K562 (cell line): ENCODE results near the gene SPHK2. TPM values are rescaled to one million over a fixed set of nuclear protein-coding genes. Genes with fewer than 3 reads are reported as not detected.

Source experiments
- ATAC-seq: fragments of 200-7000 bp; cut with Tn5 transposase; 3 replicates; pipeline ENCODE4 v1.9.1; 2020; ENCODE audit warnings: moderate library complexity
- BruUV-seq: library from RNA; stranded (reverse); fragments of 400-500 nt; replicated peaks from 2 replicates; lab custom pipeline; 2021; lab: Mats Ljungman, UMichigan
- CTCF ChIA-PET: fragments of 300-600 bp; formaldehyde crosslinking; extraction: SDS; loops from one replicate; lab custom pipeline; 2021; ENCODE audit warnings: low intra/inter-chr PET ratio; lab: Yijun Ruan, JAX
- POLR2A ChIA-PET: fragments of 300-600, 350-650 bp; sonication (Branson Sonifier 250); formaldehyde crosslinking; extraction: SDS; loops from one replicate; lab custom pipeline; 2021; ENCODE audit warnings: antibody characterized with exemption, inconsistent platforms; lab: Yijun Ruan, JAX
- DNase-seq, 4 experiments: peaks; one replicate each; pipeline versions ENCODE4 v3.0.0 to v3.0.0-alpha.2; 2011 to 2018; ENCODE audit warnings: low spot score in 3 of 4, mixed read lengths in 3 of 4; ENCODE audit errors: extremely low read depth in 1 of 4
- FAIRE-seq: peaks from 2 replicates; lab custom pipeline; 2011; peaks lifted over from hg19 to GRCh38; lab: Jason Lieb, UNC
- H2AFZ ChIP-seq: 2 replicates; pipeline ENCODE4 v1.6.0; 2011; ENCODE audit warnings: low read depth, low read length, control low read depth, inconsistent platforms
- H3K27ac ChIP-seq: fragments of 200-600 bp; 3 replicates; pipeline ENCODE4 v1.8.0; 2011; ENCODE audit warnings: low read depth, mild to moderate bottlenecking, control low read depth, inconsistent platforms, low read length, moderate library complexity, mixed read lengths; ENCODE audit errors: extremely low read depth
- H3K27me3 ChIP-seq, 2 experiments: fragments of 300-600 bp in 1 of 2; 2 replicates in 1 of 2; 3 replicates in 1 of 2; pipeline versions ENCODE4 v1.6.0 to v1.8.0; 2011; ENCODE audit warnings: inconsistent platforms in 2 of 2, low read length in 2 of 2, mild to moderate bottlenecking in 1 of 2, mixed read lengths in 1 of 2, moderate library complexity in 1 of 2; ENCODE audit not compliant: control insufficient read depth in 2 of 2, insufficient read depth in 2 of 2
- H3K36me3 ChIP-seq: fragments of 300-600 bp; 3 replicates; pipeline ENCODE4 v1.8.0; 2011; ENCODE audit warnings: mild to moderate bottlenecking, low read length, inconsistent platforms; ENCODE audit not compliant: control insufficient read depth, insufficient read depth
- H3K4me1 ChIP-seq, 2 experiments: fragments of 200-600 bp in 1 of 2; replicated peaks in 1 of 2; 2 replicates in 1 of 2; 3 replicates in 1 of 2; pipeline versions ENCODE4 v1.5.1 to v1.8.0; 2011; ENCODE audit warnings: inconsistent platforms in 2 of 2, low read length in 2 of 2, mild to moderate bottlenecking in 1 of 2, mixed read lengths in 1 of 2, moderate library complexity in 1 of 2; ENCODE audit not compliant: control insufficient read depth in 2 of 2, insufficient read depth in 2 of 2
- H3K4me2 ChIP-seq: 2 replicates; pipeline ENCODE4 v1.6.1; 2011; ENCODE audit warnings: low read length, control low read depth, inconsistent platforms, mixed read lengths; ENCODE audit not compliant: insufficient read depth
- H3K4me3 ChIP-seq: fragments of 200-600 bp; sonication (generic), shearing (Covaris generic); 2 replicates; pipeline ENCODE4 v1.5.1; 2016; ENCODE audit warnings: control low read depth, inconsistent platforms
- H3K79me2 ChIP-seq: fragments of 200-600 bp; 3 replicates; pipeline ENCODE4 v1.8.0; 2011; ENCODE audit warnings: low read length, inconsistent platforms; ENCODE audit not compliant: control insufficient read depth, insufficient read depth
- H3K9ac ChIP-seq, 2 experiments: 2 replicates each; pipeline versions ENCODE4 v1.6.0 to v1.6.1; 2011; ENCODE audit warnings: low read depth in 2 of 2, low read length in 2 of 2, control low read depth in 1 of 2, inconsistent platforms in 1 of 2, mild to moderate bottlenecking in 1 of 2, mixed read lengths in 1 of 2; ENCODE audit not compliant: insufficient read depth in 1 of 2
- H3K9me1 ChIP-seq: one replicate; pipeline ENCODE4 v1.6.0; 2011; ENCODE audit warnings: inconsistent platforms, mild to moderate bottlenecking, low read length, moderate library complexity; ENCODE audit not compliant: control insufficient read depth, insufficient read depth
- H3K9me3 ChIP-seq: replicated peaks from 2 replicates; pipeline ENCODE4 v1.5.1; 2011; ENCODE audit warnings: low read depth, low read length, inconsistent platforms; ENCODE audit not compliant: control insufficient read depth, insufficient read depth
- H4K20me1 ChIP-seq: replicated peaks from 2 replicates; pipeline ENCODE4 v1.6.1; 2011; ENCODE audit warnings: low read length, inconsistent platforms, mixed read lengths; ENCODE audit not compliant: control insufficient read depth, insufficient read depth
- C11orf30 ChIP-seq: fragments of 450-650 bp; IDR thresholded peaks from 2 replicates; pipeline ENCODE4 v1.6.1; 2016; ENCODE audit warnings: low read depth, mild to moderate bottlenecking
- ETV5 ChIP-seq: sonication (generic); formaldehyde crosslinking; IDR thresholded peaks from 2 replicates; pipeline ENCODE4 v1.4.0; 2020; ENCODE audit warnings: low read depth, mild to moderate bottlenecking, missing genetic modification reagents
- FOXA3 ChIP-seq, 2 experiments: fragments of 450-650 bp in 1 of 2; sonication (generic) in 1 of 2; formaldehyde crosslinking; IDR thresholded peaks in 1 of 2; conservative IDR thresholded peaks in 1 of 2; 2 replicates each; pipeline versions ENCODE4 v1.4.0 to v1.8.0; 2020 to 2022; ENCODE audit warnings: mild to moderate bottlenecking in 2 of 2, missing genetic modification reagents in 1 of 2
- HDAC6 ChIP-seq: IDR thresholded peaks from 2 replicates; pipeline ENCODE4 v1.6.1; 2012; ENCODE audit warnings: low read depth, mild to moderate bottlenecking, control low read depth, inconsistent platforms, low read length, moderate library complexity
- HNRNPUL1 ChIP-seq: fragments of 200-400 bp; formaldehyde crosslinking; IDR thresholded peaks from 2 replicates; pipeline ENCODE4 v1.6.1; 2017; ENCODE audit warnings: low read length
- MTA1 ChIP-seq: fragments of 450-650 bp; IDR thresholded peaks from 2 replicates; pipeline ENCODE4 v1.6.1; 2017; ENCODE audit warnings: borderline replicate concordance
- MYC ChIP-seq, 2 experiments: fragments of 250-450 bp in 1 of 2; sonication (Bioruptor Pico) in 1 of 2; IDR thresholded peaks; 2 replicates each; pipeline versions ENCODE4 v1.5.1 to v1.6.1; 2012 to 2021; ENCODE audit warnings: low read depth in 2 of 2, borderline replicate concordance in 1 of 2, improper control_type of control experiment in 1 of 2, low read length in 1 of 2, mild to moderate bottlenecking in 1 of 2, moderate library complexity in 1 of 2
- MYNN ChIP-seq, 2 experiments: sonication (generic); formaldehyde crosslinking in 1 of 2; IDR thresholded peaks; 2 replicates each; pipeline versions ENCODE4 v1.5.0 to v1.6.1; 2016 to 2020; ENCODE audit warnings: antibody characterized with exemption in 1 of 2, missing genetic modification reagents in 1 of 2
- NCOA4 ChIP-seq: fragments of 450-650 bp; IDR thresholded peaks from 2 replicates; pipeline ENCODE4 v1.6.1; 2018; ENCODE audit warnings: mild to moderate bottlenecking; ENCODE audit not compliant: partially characterized antibody
- POLR2AphosphoS2 ChIP-seq: IDR thresholded peaks from 2 replicates; pipeline ENCODE4 v1.6.1; 2012; ENCODE audit warnings: low read length, improper control_type of control experiment
- RBBP5 ChIP-seq: fragments of 200-600 bp; sonication (generic); IDR thresholded peaks from 2 replicates; pipeline ENCODE4 v1.6.1; 2012; ENCODE audit warnings: borderline replicate concordance, mild to moderate bottlenecking, low read length, control low read depth, inconsistent platforms; ENCODE audit not compliant: insufficient read depth, poor library complexity, severe bottlenecking
- RBFOX2 ChIP-seq: fragments of 200-400 bp; formaldehyde crosslinking; IDR thresholded peaks from 2 replicates; pipeline ENCODE4 v1.6.1; 2017; ENCODE audit warnings: low read depth, mild to moderate bottlenecking, low read length, moderate library complexity
- SMAD3 ChIP-seq: fragments of 450-650 bp; formaldehyde crosslinking; conservative IDR thresholded peaks from 2 replicates; pipeline ENCODE4 v1.4.0; 2020; ENCODE audit warnings: mild to moderate bottlenecking
- TSHZ1 ChIP-seq: fragments of 250-450 bp; sonication (Bioruptor Pico); IDR thresholded peaks from 2 replicates; pipeline ENCODE4 v1.4.0; 2020; ENCODE audit warnings: mild to moderate bottlenecking, moderate library complexity
- ZBTB7A ChIP-seq: IDR thresholded peaks from 2 replicates; pipeline ENCODE4 v1.6.1; 2011; ENCODE audit warnings: low read depth, mild to moderate bottlenecking, low read length, moderate library complexity, borderline replicate concordance; ENCODE audit not compliant: control insufficient read depth
- ZNF639 ChIP-seq, 2 experiments: fragments of 200-800 bp in 1 of 2; sonication (Bioruptor generic) in 1 of 2; sonication (generic) in 1 of 2; formaldehyde crosslinking in 1 of 2; IDR thresholded peaks in 1 of 2; conservative IDR thresholded peaks in 1 of 2; 2 replicates each; pipeline versions ENCODE4 v1.5.0 to v1.6.1; 2016 to 2020; ENCODE audit warnings: missing compliant biosample characterization in 1 of 2, missing genetic modification characterization in 1 of 2, missing genetic modification reagents in 1 of 2
- WGBS: fragments of 100-300 bp; shearing (Covaris generic); methylation state at CpG from one replicate; pipeline ENCODE4 v1.1.6; 2016; ENCODE audit warnings: low coverage, mixed read lengths; ENCODE audit not compliant: insufficient coverage; ENCODE audit errors: missing lambda C conversion rate; 5-methylcytosine and 5-hydroxymethylcytosine counted together
- in situ Hi-C: fragments of 300-500 bp; cut with MboI; formaldehyde crosslinking; loops from 4 replicates; pipeline ENCODE4 v1.15.0; 2018; ENCODE audit warnings: inconsistent platforms, mixed read lengths
- intact Hi-C: fragments of 100-400 bp; cut with micrococcal nuclease; formaldehyde crosslinking; loops from 2 replicates; pipeline ENCODE4 v1.14.2; 2022
- polyA plus RNA-seq, 8 experiments: library from polyadenylated mRNA; depleted of rRNA in 4 of 8; stranded (reverse) in 5 of 8; unstranded in 3 of 8; fragments of >200 nt; fragmentation: Nextera tagmentation in 2 of 8; fragmentation: Illumina TruSeq in 1 of 8; extraction: Ambion mirVana in 2 of 8; extraction: Trizol in 1 of 8; gene quantifications; 2 replicates each; pipeline versions ENCODE4 v1.2.1 to v1.2.3, GENCODE V29; 2011 to 2014; ENCODE audit warnings: inconsistent platforms in 1 of 8, missing spikeins in 1 of 8
- total RNA-seq, 7 experiments: library from RNA; depleted of rRNA in 6 of 7; stranded (reverse); fragments of >200 nt in 6 of 7; fragmentation: Illumina TruSeq in 2 of 7; extraction: Trizol in 2 of 7; gene quantifications; 2 replicates each; pipeline versions ENCODE4 v1.2.1 to v1.2.3, GENCODE V29; 2011 to 2021; ENCODE audit warnings: low replicate concordance in 1 of 7

SPHK2 gene
- total and polyA plus RNA-seq, 9 of the 15 experiments (the other 6 are each of a cell fraction or from before 2014, with no cell fraction given) = 0.10 to 15.2 (median 2.9) TPM

- peak overlapping the region; percentile 64 for H3K4me3 ChIP-seq
- ATAC-seq (no peak), DNase-seq (peak in 1 of 4 experiments; percentile 14), FAIRE-seq (no peak)
- POLR2A ChIA-PET = interaction anchor here (0.6 to 4.7 kb wide), 20 partner anchors 8 to 974 kb away, joined by 3 to 85 read pairs (median 4); partner anchors contain the start of gene SPACA4
- BruUV-seq = no TSS peak
- in situ Hi-C loops = no loop called here
- H3K36me3 ChIP-seq = peaks cover 38% of the 10 kb centered on the region; the same call in 2 of the 3 replicates
- H3K27ac ChIP-seq = no peak overlapping the region
- peaks cover 37% of the 10 kb centered on the region for H4K20me1 ChIP-seq
- no peaks in the 10 kb centered on the region for H3K9me3 ChIP-seq
- peak overlapping the region; percentile 91 for H3K4me2 ChIP-seq
- peak overlapping the region; percentile 94 for H3K9ac ChIP-seq
- H3K79me2 ChIP-seq = peaks cover 44% of the 10 kb centered on the region
- CTCF ChIA-PET = no interaction called here
- H3K9me1 ChIP-seq = peaks cover 11% of the 10 kb centered on the region
- WGBS = 62% methylated on average over 12 of the region's 12 CpGs
- intact Hi-C loops = no loop called here
- H3K4me1 ChIP-seq = peaks cover 30 to 60% of the 10 kb centered on the region in 2 experiments; a peak in 4 of 5 replicates
- no peaks in the 10 kb centered on the region for H3K27me3 ChIP-seq
- H2AFZ ChIP-seq = no peak overlapping the region
- TF ChIP-seq POLR2AphosphoS2 (no peak), FOXA3 (CRISPR knock-in tag; conservative IDR thresholded peaks at IDR 0.05 in 1 of 2, IDR thresholded peaks at IDR 0.05 in 1 of 2) (no peak), HNRNPUL1 (0 out of 2 replicates have a peak, but pooled peaks have one; percentile 54), TSHZ1 (no peak), ZBTB7A (no peak), HDAC6 (no peak), RBBP5 (no peak), MTA1 (no peak), C11orf30 (no peak), SMAD3 (CRISPR knock-in tag) (no peak), ZNF639 (CRISPR knock-in tag; conservative IDR thresholded peaks at IDR 0.05 in 1 of 2, IDR thresholded peaks at IDR 0.05 in 1 of 2) (no peak), ETV5 (CRISPR knock-in tag) (no peak), RBFOX2 (peak; percentile 72), NCOA4 (no peak), MYNN (IDR thresholded peaks at IDR 0.05) (no peak), MYNN (CRISPR knock-in tag; IDR thresholded peaks at IDR 0.05) (no peak), MYC (IDR thresholded peaks at IDR 0.05; ENCODE audit: low read depth, low read length) (no peak), MYC (CRISPR knock-in tag; IDR thresholded peaks at IDR 0.05; ENCODE audit: borderline replicate concordance, low read depth) (no peak)
Measured at GRCh38 chr19:48616491-48617056, 2.7 kb upstream of the SPHK2 start.
